Measurements from ENCODE around the gene KLRK1.
"Not testable (repeated sequence)": the region's sequence is repeated elsewhere in the genome, so short reads cannot be mapped to it uniquely, and the experiment has no call there.

Gene KLRK1

DNA sequence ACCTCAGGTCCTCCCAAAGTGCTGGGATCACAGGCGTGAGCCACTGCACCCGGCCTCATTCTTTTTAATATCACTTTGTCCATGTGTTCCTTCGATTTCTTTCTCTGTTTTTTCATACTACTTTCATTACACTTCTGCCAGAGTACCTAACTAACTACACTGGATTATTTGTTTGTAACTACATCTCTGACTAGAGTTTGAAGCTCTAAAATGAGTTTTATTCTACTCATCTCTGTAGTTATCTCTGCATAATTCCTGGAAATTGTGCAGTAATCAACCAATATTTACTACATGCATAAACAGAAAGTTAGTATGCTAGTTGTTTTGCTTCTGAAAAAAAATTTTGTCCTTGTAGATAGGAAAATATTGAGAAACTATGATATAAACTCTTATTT, 15.2 kb downstream of the KLRK1 start:
- Histone ChIP-seq H3K36me3 (ENCODE audit: control insufficient read depth, insufficient read depth, low read length) (no peaks in the 10 kb centered on the region), H3K4me3 (replicated peaks; ENCODE audit: low read depth, low read length) (no peak overlapping the region), H3K27me3 (replicated peaks; ENCODE audit: control insufficient read depth, insufficient read depth, low read length) (no peaks in the 10 kb centered on the region)
- no peak for DNase-seq (ENCODE audit: extremely low read depth, insufficient read length)
- TF ChIP-seq, protein P1, sequence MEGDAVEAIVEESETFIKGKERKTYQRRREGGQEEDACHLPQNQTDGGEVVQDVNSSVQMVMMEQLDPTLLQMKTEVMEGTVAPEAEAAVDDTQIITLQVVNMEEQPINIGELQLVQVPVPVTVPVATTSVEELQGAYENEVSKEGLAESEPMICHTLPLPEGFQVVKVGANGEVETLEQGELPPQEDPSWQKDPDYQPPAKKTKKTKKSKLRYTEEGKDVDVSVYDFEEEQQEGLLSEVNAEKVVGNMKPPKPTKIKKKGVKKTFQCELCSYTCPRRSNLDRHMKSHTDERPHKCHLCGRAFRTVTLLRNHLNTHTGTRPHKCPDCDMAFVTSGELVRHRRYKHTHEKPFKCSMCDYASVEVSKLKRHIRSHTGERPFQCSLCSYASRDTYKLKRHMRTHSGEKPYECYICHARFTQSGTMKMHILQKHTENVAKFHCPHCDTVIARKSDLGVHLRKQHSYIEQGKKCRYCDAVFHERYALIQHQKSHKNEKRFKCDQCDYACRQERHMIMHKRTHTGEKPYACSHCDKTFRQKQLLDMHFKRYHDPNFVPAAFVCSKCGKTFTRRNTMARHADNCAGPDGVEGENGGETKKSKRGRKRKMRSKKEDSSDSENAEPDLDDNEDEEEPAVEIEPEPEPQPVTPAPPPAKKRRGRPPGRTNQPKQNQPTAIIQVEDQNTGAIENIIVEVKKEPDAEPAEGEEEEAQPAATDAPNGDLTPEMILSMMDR (IDR thresholded peaks at IDR 0.05; ENCODE audit: insufficient read depth, low read length, poor library complexity, severe bottlenecking): no peak

DNA sequence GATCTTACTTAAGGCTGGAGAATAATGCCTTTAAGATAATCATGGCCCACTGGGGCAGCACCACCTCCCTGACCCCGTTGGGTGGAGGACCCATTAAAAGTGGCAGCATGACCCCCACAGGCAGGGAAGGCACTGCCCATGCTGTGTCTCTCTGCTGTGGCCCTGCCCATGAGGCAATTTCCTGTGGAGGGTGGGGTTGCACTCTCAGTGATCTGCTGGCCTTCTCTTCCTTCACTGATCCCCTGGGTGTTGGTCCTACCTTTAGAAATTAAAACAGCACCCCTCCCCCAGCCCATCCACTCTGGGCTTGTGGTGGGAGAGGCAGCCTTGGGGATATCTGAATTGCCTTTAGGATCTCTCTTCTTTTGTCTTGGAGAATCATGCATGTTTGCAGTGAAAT, 17.3 kb downstream of the KLRK1 start:
- no peak for DNase-seq (ENCODE audit: extremely low read depth, insufficient read length)
- TF ChIP-seq, protein P1 (IDR thresholded peaks at IDR 0.05; ENCODE audit: insufficient read depth, low read length, poor library complexity, severe bottlenecking): no peak
- Histone ChIP-seq H3K27me3 (replicated peaks; ENCODE audit: control insufficient read depth, insufficient read depth, low read length) (no peaks in the 10 kb centered on the region), H3K4me3 (replicated peaks; ENCODE audit: low read depth, low read length) (no peak overlapping the region), H3K36me3 (ENCODE audit: control insufficient read depth, insufficient read depth, low read length) (no peaks in the 10 kb centered on the region)

DNA sequence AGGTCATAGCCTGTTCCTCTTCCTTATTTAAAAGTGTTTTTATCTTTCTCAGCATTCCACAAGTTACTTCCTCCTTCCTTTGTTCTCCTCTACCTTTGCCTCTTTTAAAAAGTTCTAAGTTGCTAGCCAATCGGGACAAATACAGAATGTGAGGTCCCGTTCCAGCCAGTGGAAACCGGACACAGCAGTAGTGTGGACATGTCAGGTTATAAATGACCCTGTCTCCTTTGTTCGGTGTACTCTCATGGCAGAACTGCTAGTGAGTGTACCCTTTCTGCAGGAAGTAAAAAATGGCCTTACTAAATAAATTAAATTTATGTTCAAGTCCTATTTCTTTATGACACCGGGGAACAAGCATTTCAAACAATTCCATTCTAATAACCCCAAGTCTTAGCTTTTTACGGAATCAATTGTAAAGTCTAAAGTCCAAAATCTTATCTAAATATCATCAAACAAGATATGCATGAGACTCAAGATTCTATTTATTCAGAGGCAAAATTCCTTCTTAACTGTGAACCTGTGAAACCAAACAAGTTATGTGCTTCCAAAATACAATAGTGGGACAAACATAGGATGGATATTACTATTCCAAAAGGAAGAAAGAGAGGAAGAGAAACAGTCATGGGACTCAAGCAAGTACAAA, 17.8 kb downstream of the KLRK1 start:
- H3K36me3 ChIP-seq (ENCODE audit: control insufficient read depth, insufficient read depth, low read length); H3K4me3 ChIP-seq (replicated peaks; ENCODE audit: low read depth, low read length); H3K27me3 ChIP-seq (replicated peaks; ENCODE audit: control insufficient read depth, insufficient read depth, low read length); DNase-seq (ENCODE audit: extremely low read depth, insufficient read length): not testable (repeated sequence)

DNA sequence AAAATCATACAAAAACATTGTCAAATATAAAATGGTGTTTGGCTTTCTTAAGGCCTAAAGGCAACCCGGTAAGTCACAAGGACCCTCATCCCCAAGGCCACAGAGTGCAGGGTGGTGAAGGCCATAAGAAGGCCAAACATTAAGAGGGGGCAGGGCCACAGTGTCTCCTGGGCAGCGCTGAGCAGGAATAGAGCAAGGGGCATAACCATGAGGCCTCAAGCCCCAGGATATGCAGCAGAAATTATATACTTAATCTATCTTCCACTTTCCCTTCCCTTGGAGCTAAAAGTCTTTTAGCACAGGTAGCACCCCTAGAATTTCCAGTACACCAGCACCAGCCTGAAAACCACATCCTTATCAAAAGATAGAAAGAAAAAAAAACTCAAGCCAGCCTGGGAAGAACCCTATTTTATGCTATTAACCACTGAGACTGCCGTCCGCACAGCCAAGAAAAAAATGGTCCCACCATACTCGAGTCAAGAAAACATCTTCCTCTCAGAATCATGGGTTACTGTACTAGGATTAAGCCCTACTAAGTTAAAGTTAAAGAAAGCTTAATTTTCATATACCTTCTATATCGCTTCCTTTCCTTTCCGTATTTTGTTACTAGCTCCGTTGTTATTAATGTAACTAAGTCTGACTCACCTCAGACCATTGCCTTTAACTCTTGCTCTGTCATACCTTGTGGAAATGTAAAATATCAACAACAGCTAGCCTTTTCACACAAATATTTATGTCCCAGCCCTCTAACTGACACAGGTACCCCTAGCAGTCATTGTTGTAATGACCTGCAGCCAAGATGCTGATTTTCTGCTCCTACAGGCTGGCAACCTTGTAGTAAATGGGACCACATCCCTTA, 20.1 kb downstream of the KLRK1 start:
- Histone ChIP-seq H3K36me3 (ENCODE audit: control insufficient read depth, insufficient read depth, low read length) (no peaks in the 10 kb centered on the region), H3K27me3 (replicated peaks; ENCODE audit: control insufficient read depth, insufficient read depth, low read length) (no peaks in the 10 kb centered on the region), H3K4me3 (replicated peaks; ENCODE audit: low read depth, low read length) (no peak overlapping the region)
- TF ChIP-seq, protein P1 (IDR thresholded peaks at IDR 0.05; ENCODE audit: insufficient read depth, low read length, poor library complexity, severe bottlenecking): no peak
- no peak for DNase-seq (ENCODE audit: extremely low read depth, insufficient read length)

- H3K27me3 ChIP-seq (replicated peaks; ENCODE audit: control insufficient read depth, insufficient read depth, low read length): no peaks in the 10 kb centered on the region
- TF ChIP-seq, protein P1 (IDR thresholded peaks at IDR 0.05; ENCODE audit: insufficient read depth, low read length, poor library complexity, severe bottlenecking): no peak
- no peak overlapping the region for H3K4me3 ChIP-seq (replicated peaks; ENCODE audit: low read depth, low read length)
- no peaks in the 10 kb centered on the region for H3K36me3 ChIP-seq (ENCODE audit: control insufficient read depth, insufficient read depth, low read length)
- DNase-seq (ENCODE audit: extremely low read depth, insufficient read length): no peak
These were observed 21.4 kb downstream of the KLRK1 start for GRCh38 chr12:10368206-10369171.

- DNase-seq (ENCODE audit: extremely low read depth, insufficient read length); H3K4me3 ChIP-seq (replicated peaks; ENCODE audit: low read depth, low read length); H3K27me3 ChIP-seq (replicated peaks; ENCODE audit: control insufficient read depth, insufficient read depth, low read length); H3K36me3 ChIP-seq (ENCODE audit: control insufficient read depth, insufficient read depth, low read length): not testable (repeated sequence)
These were observed 22.1 kb downstream of the KLRK1 start for GRCh38 chr12:10367714-10368113.
